AG08395 (cell line): ENCODE data around the gene ANO4.
"Not testable (repeated sequence)": the region's sequence is repeated elsewhere in the genome, so short reads cannot be mapped to it uniquely, and the experiment has no call there.

ENCODE experiments used
- DNase-seq: peaks from one replicate; pipeline ENCODE4 v3.0.0; 2012; ENCODE audit warnings: mixed read lengths, low spot score

Gene ANO4

GRCh38 chr12:100953217-100953616 lies 158.6 kb downstream of the ANO4 start:
- DNase-seq, result no peak

DNA sequence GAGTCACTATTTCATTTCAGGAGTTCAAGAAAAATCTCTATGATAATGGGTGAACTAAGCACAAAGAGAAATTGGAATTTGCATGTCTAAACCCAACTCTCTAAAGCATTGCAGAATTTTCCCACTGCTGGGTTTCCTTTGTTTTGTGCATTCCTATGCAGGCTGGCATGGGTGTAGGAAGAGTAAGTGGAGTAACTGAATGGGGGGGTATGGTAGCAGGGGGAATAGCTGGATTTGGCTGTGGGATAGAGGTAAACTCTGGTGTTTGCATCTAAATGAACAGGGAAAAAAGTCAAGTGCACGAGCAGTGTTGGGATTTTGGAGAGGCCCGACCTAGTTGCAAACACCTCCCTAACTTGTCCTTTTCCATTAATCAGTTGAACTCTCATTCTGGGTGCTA lies 159.1 kb downstream of the ANO4 start:
- no peak for DNase-seq

GRCh38 chr12:100954118-100954517 lies 159.5 kb downstream of the ANO4 start:
- no peak for DNase-seq

DNA sequence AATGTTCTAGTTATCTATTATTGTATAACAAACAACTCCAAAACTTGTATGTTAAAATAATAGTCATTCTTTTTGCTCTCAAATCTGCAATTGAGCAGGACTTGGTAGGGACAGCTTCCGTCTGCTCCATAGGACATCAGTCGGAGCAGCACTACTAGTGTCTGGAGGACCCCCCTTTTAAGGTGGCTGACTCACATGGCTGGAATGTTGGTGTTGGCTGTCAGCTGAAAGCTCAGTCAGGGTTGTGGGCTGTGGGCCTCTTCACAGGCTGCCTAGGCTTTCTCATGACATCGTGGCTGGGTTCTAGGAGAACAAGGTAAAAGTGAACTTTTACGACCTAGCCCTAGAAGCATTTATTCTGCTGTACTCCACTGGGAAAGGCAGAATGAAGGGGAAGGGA lies 160.6 kb downstream of the ANO4 start:
- no peak for DNase-seq

GRCh38 chr12:100956311-100956852 lies 161.8 kb downstream of the ANO4 start:
- DNase-seq, result no peak

DNA sequence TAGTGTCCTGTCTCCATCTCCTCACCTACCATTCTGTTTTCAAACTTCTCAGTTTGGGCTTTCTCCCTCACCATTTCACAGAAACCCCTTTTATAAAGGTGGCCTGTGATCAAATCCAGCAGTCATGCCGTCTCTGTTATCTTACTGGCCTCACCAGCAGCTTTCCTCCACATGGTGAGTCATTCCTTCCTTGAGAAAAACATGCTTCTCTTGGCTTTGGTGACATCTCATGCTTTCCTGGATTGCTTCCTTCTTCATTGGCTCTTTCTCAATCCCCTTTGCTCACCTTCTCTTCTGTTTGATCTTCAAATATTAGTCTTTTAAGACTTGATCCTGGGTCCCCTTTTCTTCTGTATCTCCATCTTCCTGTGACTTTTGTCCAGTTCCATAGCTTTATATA lies 164.9 kb downstream of the ANO4 start:
- peak; percentile 58 for DNase-seq

DNA sequence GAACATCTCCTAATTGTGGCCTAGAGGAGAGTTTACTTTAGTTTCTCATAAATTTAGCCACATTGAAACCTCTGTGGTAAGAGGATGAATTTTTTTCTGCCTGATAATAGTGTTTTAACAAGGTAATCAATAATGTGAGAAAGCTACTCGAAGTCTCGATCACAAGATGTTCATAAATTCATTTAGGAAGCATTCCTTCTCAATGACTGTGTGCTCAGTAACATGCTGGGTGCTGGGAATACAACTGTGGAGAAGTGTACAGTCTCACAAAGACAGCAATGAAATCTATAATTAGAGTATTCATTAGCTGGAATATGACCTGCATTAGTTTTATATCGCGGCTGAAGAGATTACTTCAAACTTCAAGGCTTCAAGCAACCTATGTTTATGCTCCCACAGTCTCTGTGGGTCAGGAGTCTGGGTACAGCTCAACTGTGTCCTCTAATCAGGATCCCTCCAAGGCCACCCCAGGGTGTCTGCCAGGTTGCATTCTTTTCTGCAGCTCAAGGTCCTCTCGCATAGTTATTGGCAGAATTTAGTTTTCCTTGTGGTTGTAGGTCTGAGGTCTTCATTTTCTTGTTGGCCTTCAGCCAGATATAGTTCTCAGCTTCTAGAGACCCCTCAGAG lies 167.6 kb downstream of the ANO4 start:
- no peak for DNase-seq

DNA sequence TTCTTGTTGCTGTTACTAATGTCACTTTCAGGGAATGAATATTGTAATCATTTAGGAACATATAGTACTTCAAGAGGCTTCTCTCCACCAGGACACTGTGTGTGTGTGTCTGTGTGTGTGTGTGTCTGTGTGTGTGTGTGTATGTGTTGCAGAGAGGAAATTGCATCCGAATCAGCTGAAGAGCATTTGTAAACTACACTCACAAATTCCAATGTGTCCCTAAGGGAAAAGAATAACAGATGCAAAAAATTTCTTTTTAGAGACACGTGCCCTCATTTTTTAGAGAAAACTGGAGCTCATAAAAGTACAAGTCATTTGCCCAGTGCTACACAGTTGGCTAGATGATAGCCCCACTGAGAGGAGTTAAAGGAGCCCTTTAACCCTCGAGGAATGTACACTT lies 168.8 kb downstream of the ANO4 start:
- no peak for DNase-seq

GRCh38 chr12:100964028-100964427 lies 169.5 kb downstream of the ANO4 start:
- no peak for DNase-seq

DNA sequence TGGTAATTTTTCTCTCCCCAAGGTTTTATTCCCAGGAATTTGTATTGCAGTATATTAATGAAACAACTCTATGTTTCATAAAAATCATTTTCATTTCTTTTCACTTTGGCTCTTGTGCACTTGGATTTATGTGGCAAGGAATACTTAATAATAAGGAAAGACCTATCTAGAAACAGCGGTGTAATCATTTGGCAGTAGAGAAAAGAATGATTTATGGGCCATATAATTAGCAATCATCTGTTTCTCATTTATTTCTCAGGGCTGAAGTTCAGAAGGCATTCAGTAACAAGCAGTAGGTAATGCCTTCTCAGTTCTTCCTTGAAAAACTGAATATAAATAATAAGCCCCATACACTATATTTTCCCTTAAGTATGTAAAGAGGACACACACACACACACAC lies 172.6 kb downstream of the ANO4 start:
- DNase-seq, result no peak

- no peak for DNase-seq
These were observed 176.3 kb downstream of the ANO4 start for GRCh38 chr12:100970894-100971293.

DNA sequence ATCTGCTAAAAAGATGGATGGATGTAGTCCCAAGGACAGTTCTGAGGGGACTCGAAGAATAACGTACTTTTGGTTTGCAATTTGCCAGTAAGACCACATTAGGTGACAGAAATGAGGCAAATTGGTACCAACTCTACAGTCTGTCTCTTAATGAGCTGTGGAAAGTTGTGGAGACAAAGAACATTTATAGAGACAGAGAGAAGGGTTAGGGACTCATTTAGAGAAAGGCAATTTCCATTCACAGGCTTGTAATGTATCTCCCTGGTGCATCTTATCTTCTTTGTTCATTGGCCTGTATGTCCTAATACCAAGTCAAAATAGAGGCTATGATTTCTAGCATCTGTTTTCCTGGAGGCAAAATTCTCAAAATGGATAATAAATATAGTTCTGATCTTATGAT lies 177.5 kb downstream of the ANO4 start:
- DNase-seq, result no peak

GRCh38 chr12:100974341-100974740 lies 179.8 kb downstream of the ANO4 start:
- DNase-seq, result no peak

GRCh38 chr12:100974747-100975146 lies 180.2 kb downstream of the ANO4 start:
- no peak for DNase-seq

DNA sequence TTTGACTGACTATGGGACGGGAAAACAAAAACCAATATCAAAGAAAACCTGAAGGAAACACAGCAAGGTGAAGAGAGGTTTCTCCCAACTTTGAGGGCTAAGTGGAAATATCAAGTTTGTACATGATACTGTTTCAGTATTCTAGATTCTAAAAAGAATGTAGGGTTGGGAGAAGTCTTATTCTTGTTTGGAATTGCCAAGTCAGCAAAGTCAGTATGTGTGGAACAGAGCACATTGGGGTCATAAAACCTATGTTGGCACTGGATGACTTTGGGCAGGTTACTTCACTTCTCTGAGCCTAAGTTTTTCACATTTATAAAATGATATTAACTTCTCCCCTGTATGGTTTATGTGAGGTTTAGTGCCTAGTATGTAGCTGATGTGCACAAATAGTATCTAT lies 182.2 kb downstream of the ANO4 start:
- no peak for DNase-seq

DNA sequence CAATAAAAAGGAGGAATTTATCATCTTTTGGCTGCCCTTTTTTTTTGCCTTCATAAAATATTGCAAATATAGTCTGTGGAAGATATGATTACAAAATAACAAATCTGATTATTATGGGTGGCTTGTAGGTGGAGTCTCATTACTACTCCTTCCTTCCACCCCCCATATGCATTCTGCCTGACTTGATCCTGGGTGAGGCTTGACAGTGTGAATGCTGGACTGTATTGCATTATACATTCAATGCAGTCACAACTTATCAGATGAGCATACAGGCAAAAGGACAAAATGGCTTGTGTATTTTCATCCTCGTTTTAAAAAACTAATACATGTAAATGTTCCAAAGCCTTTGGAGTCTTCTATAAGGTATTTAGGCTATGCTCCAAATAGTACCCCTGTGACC lies 186.3 kb downstream of the ANO4 start:
- no peak for DNase-seq

DNA sequence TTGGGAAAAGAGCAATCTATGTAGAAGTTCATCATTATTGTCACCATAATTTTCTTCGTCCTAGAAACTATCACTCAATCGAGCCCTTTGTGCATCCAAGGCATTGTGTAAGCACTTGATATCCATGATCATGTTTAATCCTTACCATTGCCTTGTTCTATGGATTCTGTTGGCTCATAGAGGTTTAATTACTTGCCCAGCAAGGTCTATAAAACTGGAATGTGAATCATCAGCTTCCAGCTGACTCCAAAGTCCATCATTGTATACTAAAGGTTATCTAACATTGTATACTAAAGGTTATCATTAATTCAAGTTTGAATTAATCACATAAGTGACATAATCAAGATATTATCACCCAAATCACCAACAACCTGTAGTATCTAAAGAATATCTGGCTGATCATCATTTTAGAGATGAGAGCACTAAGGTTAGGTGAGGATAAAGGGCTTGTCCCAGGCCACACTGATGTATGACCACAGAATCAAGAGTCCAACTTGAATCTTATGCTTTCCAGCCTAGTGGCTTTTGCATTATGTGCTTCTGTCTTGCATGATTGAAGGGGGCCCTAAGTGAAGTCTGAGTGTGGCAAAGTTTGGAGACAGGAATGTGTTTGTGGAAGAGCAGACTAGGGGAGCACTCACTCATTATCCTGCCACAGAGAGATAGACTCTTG lies 188.1 kb downstream of the ANO4 start:
- no peak for DNase-seq

DNA sequence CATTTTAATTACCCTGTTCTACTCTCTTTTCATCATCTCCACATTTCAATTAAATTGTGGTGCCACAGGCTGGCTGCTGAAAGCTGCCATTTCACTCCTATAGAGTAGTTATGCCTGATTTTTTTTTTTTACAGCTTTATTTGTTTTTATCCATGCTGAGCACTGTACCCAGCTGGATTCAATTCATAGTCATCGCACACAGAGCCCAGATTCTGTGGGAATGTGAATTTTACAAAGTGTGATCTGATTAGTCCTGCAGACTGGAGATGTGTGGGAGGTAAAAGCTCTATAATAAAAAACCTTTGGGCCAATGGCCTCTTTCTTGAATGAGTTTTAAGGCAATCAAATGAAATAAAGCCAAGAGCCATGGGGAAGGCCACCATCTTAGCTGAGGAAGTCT lies 190.2 kb downstream of the ANO4 start:
- no peak for DNase-seq

GRCh38 chr12:100986595-100987547 lies 192.3 kb downstream of the ANO4 start:
- peak; percentile 34 for DNase-seq

- peak; percentile 73 for DNase-seq
These were observed 193.3 kb downstream of the ANO4 start for GRCh38 chr12:100987552-100988521.

DNA sequence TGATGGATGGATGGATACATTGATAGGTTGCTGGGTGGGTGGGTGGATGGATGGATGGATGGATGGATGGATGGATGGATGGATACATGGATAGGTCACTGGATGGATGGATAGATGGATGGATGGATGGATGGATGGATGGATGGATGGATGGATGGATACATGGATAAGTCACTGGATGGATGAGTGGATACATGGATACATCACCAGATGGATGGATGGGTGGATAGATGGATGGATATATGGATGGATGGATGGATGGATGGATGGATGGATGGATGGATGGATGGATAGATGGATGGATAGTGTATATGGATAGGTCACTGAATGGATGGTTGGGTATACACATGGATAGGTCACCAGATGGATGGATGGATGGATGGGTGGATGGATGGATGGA lies 194.9 kb downstream of the ANO4 start:
- DNase-seq, result not testable (repeated sequence)
